T-cell (primary cell): ENCODE measurements around the gene CCL4. TPM values are rescaled to one million over a fixed set of nuclear protein-coding genes. Genes with fewer than 3 reads are reported as not detected.

ENCODE experiments used
- ATAC-seq, 4 experiments: fragments of 200-7000 bp in 3 of 4; fragments of 150-1000 bp in 1 of 4; cut with Tn5 transposase; replicated peaks in 1 of 4; 1 replicate in 3 of 4; 2 replicates in 1 of 4; pipeline ENCODE4 v1.10.0; 2021; ENCODE audit warnings: moderate library complexity in 3 of 4, mild to moderate bottlenecking in 2 of 4, moderate number of reproducible peaks in 1 of 4
- CTCF ChIA-PET, 2 donors: fragments of 300-600 bp; sonication (Branson Sonifier 250); formaldehyde crosslinking; loops; one replicate each; lab custom pipeline; 2022; ENCODE audit warnings: antibody characterized with exemption in 2 of 2; lab: Charles Lee
- POLR2A ChIA-PET, 2 donors: fragments of 300-600 bp; sonication (Branson Sonifier 250); formaldehyde crosslinking; loops; one replicate each; lab custom pipeline; 2022; ENCODE audit warnings: antibody characterized with exemption in 2 of 2; lab: Charles Lee
- DNase-seq, 35 experiments: peaks; one replicate each; pipeline versions ENCODE4 v3.0.0 to v3.0.0-alpha.2; 2013 to 2023
- H3K27ac ChIP-seq: one replicate; pipeline ENCODE4 v1.5.1; 2013; ENCODE audit warnings: low read length
- H3K27me3 ChIP-seq, 2 experiments: replicated peaks in 1 of 2; 1 replicate in 1 of 2; 2 replicates in 1 of 2; pipeline versions ENCODE4 v1.6.1 to v1.7.0; 2013; ENCODE audit warnings: low read length in 1 of 2, mixed read lengths in 1 of 2; ENCODE audit not compliant: control insufficient read depth in 2 of 2, insufficient read depth in 2 of 2; ENCODE audit errors: extremely low read depth in 1 of 2
- H3K36me3 ChIP-seq, 2 donors: 1 replicate in 1 of 2; 2 replicates in 1 of 2; pipeline versions ENCODE4 v1.6.1 to v1.7.0; 2013; ENCODE audit warnings: low read length in 1 of 2; ENCODE audit not compliant: control insufficient read depth in 2 of 2, insufficient read depth in 1 of 2; ENCODE audit errors: extremely low read depth in 1 of 2
- H3K4me1 ChIP-seq, 2 experiments: 1 replicate in 1 of 2; 2 replicates in 1 of 2; pipeline versions ENCODE4 v1.6.1 to v1.7.0; 2013; ENCODE audit warnings: low read length in 2 of 2, mixed read lengths in 1 of 2; ENCODE audit not compliant: insufficient read depth in 2 of 2, control insufficient read depth in 1 of 2; ENCODE audit errors: extremely low read depth in 1 of 2
- H3K4me3 ChIP-seq, 2 donors: 1 replicate in 1 of 2; 2 replicates in 1 of 2; pipeline versions ENCODE4 v1.5.1 to v1.7.0; 2013; ENCODE audit warnings: mild to moderate bottlenecking in 2 of 2, low read length in 1 of 2, moderate library complexity in 1 of 2; ENCODE audit not compliant: control insufficient read depth in 1 of 2; ENCODE audit errors: extremely low read depth in 1 of 2
- H3K9me3 ChIP-seq: 2 replicates; pipeline ENCODE4 v1.7.0; 2013
- H3K27ac Mint-ChIP-seq, 2 donors: one replicate each; pipeline ENCODE4 v1.8.0; 2020 to 2021; ENCODE audit warnings: mild to moderate bottlenecking in 2 of 2, mixed read lengths in 2 of 2
- H3K27me3 Mint-ChIP-seq, 2 donors: one replicate each; pipeline ENCODE4 v1.8.0; 2021 to 2022; ENCODE audit warnings: mixed read lengths in 2 of 2
- H3K36me3 Mint-ChIP-seq: one replicate; pipeline ENCODE4 v1.8.0; 2021; ENCODE audit warnings: mixed read lengths
- H3K4me1 Mint-ChIP-seq, 3 donors: one replicate each; pipeline ENCODE4 v1.8.0; 2020 to 2022; ENCODE audit warnings: mixed read lengths in 3 of 3, mild to moderate bottlenecking in 1 of 3
- H3K4me3 Mint-ChIP-seq, 3 donors: one replicate each; pipeline ENCODE4 v1.8.0; 2020 to 2022; ENCODE audit warnings: mild to moderate bottlenecking in 3 of 3, mixed read lengths in 3 of 3, moderate library complexity in 3 of 3
- H3K9me3 Mint-ChIP-seq, 3 donors: one replicate each; pipeline ENCODE4 v1.8.0; 2020 to 2022; ENCODE audit warnings: mixed read lengths in 3 of 3
- WGBS: methylation state at CpG from one replicate; pipeline ENCODE4 v1.1.5; 2013; ENCODE audit warnings: missing lambda C conversion rate; ENCODE audit not compliant: insufficient coverage; 5-methylcytosine and 5-hydroxymethylcytosine counted together
- total RNA-seq, 35 experiments: library from RNA in 6 of 35; stranded (reverse) in 6 of 35; fragments of 120-200 nt in 1 of 35; gene quantifications; one replicate each; pipeline versions ENCODE4 v1.2.1 to v1.2.4 and lab custom pipeline; 2013 to 2026

The CCL4 gene
- total RNA-seq, 5 donors from 2014 or later (not counting 1 experiment from before 2014, with no cell fraction given) = 6.2 to 20.4 (median 16.1) TPM

DNA sequence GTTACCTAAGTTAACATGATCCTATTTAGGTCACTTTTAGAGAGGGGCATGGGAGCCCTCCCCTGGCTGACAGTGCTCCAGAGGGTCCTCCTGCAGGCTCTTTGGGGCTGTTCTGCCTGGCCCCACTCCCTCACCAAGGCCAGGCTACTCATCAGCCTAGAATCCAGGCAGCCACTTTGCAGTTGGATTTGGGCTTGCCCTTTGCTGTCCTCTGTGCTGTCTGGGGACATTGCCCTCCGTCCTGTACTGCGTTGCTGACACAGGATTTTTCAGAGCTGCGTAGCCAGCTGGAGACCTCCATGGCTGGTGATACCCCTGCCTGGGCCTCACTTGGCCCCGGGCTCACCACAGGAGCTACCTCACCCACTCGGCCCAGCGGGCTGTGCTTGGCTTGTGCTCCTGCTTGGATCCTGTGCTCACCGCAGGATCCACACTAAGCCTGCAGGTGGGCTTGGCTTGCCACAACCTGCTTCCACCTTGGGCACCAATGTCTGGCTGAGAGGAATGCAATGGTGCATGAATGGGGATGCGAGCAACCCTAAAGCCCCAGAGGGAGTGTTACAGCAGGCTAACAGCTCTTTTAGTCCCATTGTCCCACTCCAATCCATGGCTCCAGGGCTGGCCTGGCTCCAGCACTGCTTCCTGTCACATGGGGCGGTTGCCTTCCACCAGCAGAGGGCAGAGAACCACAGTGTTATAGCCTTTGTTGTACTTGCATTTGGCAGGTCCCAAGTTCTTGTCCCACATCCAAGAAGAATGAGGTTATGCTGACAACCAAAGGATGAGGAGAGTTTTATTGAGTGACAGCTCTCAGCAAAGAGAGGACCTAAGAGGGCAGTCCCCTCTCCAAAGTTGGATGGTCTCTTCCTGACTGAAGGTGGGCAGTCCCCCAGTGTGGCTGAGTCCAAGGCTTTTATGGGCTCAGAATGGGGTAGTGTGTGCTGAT is 21.5 kb downstream of the CCL4 start:
- H3K4me3 Mint-ChIP-seq = no peak overlapping the region

DNA sequence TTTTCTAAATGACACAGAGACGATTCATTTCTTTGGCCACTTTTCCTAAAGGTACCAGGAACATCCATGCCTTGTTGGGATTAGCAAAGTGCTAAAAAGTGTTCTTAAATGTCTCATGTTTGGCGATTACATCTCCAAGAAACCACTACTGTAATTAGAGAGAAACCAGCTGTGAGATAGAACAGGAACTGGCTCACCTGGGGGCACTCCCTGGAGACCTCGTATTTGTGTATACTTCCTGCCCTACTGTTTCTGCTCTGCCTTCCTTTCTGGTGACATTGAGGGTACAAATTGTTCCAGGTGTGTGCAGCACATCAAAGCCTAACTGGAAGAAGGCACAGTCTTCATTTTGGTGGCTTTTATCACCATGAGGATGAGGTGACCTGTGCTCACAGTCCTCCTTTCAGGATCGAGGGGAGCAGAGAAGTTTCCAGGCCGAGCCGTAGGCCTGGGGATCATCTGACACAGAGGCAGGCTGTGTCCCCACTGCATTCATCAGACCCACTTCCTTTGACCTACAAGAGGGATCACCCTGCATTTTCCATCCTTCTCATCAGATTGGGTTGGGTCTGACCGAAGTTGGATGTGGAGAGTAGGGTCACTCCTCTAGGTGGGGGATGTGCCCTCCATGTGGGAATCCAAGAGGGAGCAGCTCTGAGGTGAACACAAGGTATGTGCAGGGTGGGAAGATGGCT is 23.7 kb downstream of the CCL4 start:
- Histone ChIP-seq H3K9me3 (no peaks in the 10 kb centered on the region), H3K36me3 (no peaks in the 10 kb centered on the region), H3K27ac (peak overlapping the region; percentile 13), H3K4me3 (no peak overlapping the region), H3K27me3 (no peaks in the 10 kb centered on the region), H3K4me1 (peaks cover 0 to 16% of the 10 kb centered on the region in 2 experiments)
- peaks cover 3% of the 10 kb centered on the region for H3K36me3 Mint-ChIP-seq
- no peak for ATAC-seq
- H3K27me3 Mint-ChIP-seq = peaks cover 12 to 25% of the 10 kb centered on the region in 2 donors
- H3K4me3 Mint-ChIP-seq = no peak overlapping the region
- peaks cover 0 to 10% (median 8%) of the 10 kb centered on the region in 3 donors for H3K9me3 Mint-ChIP-seq
- 67% methylated on average over 1 of the region's 7 CpGs for WGBS
- ChIA-PET POLR2A (interaction anchor here in 1 of 2 donors (0.6 kb wide), 1 partner anchor 53 kb away, joined by 3 read pairs; no protein-coding TSS in a partner anchor), CTCF (interaction anchor here in 1 of 2 donors (0.7 kb wide), 1 partner anchor 11 kb away, joined by 3 read pairs; no protein-coding TSS in a partner anchor)
- no peak overlapping the region for H3K27ac Mint-ChIP-seq
- no peak for DNase-seq
- peaks cover 0 to 14% (median 2%) of the 10 kb centered on the region in 3 donors for H3K4me1 Mint-ChIP-seq

More for the DNA sequence above, 21.5 kb downstream of the CCL4 start:
- Histone ChIP-seq H3K9me3 (no peaks in the 10 kb centered on the region), H3K4me1 (peaks cover 0 to 16% of the 10 kb centered on the region in 2 experiments), H3K4me3 (no peak overlapping the region), H3K27me3 (no peaks in the 10 kb centered on the region), H3K36me3 (no peaks in the 10 kb centered on the region), H3K27ac (no peak overlapping the region)
- POLR2A ChIA-PET = no interaction called here
- WGBS = 87% methylated on average over 8 of the region's 9 CpGs
- Mint-ChIP-seq H3K27me3 (peaks cover 11 to 28% of the 10 kb centered on the region in 2 donors), H3K36me3 (peaks cover 3% of the 10 kb centered on the region), H3K9me3 (peaks cover 0 to 10% (median 8%) of the 10 kb centered on the region in 3 donors), H3K4me1 (peaks cover 0 to 14% (median 2%) of the 10 kb centered on the region in 3 donors), H3K27ac (no peak overlapping the region)
- CTCF ChIA-PET = no interaction called here
- no peak for DNase-seq
- ATAC-seq = no peak

DNA sequence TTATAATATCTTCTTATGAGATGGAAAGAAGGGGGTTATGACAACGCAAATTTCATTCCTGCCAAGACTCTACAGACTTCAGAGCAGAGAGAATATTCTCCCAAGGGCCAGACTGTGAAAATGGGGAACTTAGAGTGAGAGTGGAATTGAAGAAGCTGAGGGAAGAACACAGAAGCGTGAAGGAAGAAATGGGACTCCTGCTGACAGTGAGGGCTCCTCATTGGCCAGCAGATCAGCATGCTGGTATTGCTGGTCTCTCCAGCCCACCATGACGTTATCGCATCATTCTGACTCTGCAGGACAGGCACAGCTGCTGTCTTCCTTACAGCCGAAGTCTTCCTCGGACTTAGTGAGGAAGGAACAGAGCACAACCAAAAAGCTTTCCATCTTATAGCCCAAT is 24.3 kb downstream of the CCL4 start:
- ATAC-seq (no peak), DNase-seq (no peak)
- no peak overlapping the region for H3K27ac ChIP-seq
- ChIA-PET POLR2A (no interaction called here), CTCF (interaction anchor here in 1 of 2 donors (0.7 kb wide), 1 partner anchor 11 kb away, joined by 3 read pairs; no protein-coding TSS in a partner anchor)
- no peaks in the 10 kb centered on the region for H3K9me3 ChIP-seq
- H3K27ac Mint-ChIP-seq = no peak overlapping the region
- H3K4me1 ChIP-seq = peaks cover 0 to 16% of the 10 kb centered on the region in 2 experiments
- H3K4me3 ChIP-seq = no peak overlapping the region
- WGBS = 94% methylated on average over 4 of the region's 6 CpGs
- H3K27me3 Mint-ChIP-seq = peaks cover 12 to 27% of the 10 kb centered on the region in 2 donors
- H3K4me3 Mint-ChIP-seq = no peak overlapping the region
- H3K36me3 Mint-ChIP-seq = peaks cover 3% of the 10 kb centered on the region
- peaks cover 0 to 10% (median 8%) of the 10 kb centered on the region in 3 donors for H3K9me3 Mint-ChIP-seq
- H3K27me3 ChIP-seq = no peaks in the 10 kb centered on the region
- H3K4me1 Mint-ChIP-seq = peaks cover 0 to 14% (median 2%) of the 10 kb centered on the region in 3 donors
- H3K36me3 ChIP-seq = no peaks in the 10 kb centered on the region

DNA sequence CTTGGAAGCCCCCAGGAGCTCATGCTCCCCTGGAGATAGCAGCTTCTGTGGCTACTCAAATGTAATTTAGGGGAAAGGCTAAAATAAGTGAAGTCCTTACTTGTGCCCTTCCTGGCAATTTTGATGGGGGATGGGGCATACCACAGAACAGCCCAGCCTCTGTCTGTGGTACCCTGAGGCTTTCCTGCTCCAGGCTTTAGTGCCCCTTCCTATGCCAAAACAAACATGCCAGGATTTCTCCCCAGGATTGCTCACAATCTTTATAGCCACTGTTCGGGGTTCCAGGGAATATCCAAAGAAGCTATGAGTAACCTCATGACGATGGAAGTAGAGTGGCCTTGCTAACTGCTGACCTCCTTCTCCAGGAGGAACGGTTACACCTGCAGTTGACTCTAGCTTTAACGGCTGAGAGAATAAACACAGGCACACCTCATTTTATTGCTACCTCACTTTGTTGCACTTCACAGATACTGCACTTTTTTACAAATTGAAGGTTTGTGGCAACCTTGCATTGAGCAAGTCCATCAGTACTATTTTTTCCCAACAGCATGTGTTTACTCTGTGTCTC is 24.9 kb downstream of the CCL4 start:
- ChIA-PET CTCF (interaction anchor here in 1 of 2 donors (0.7 kb wide), 1 partner anchor 12 kb away, joined by 3 read pairs; no protein-coding TSS in a partner anchor), POLR2A (no interaction called here)
- no peak for ATAC-seq
- Mint-ChIP-seq H3K4me3 (no peak overlapping the region), H3K9me3 (peaks cover 0 to 10% (median 8%) of the 10 kb centered on the region in 3 donors), H3K4me1 (peaks cover 0 to 14% (median 2%) of the 10 kb centered on the region in 3 donors), H3K27me3 (peaks cover 12 to 33% of the 10 kb centered on the region in 2 donors), H3K27ac (no peak overlapping the region), H3K36me3 (peaks cover 3% of the 10 kb centered on the region)
- Histone ChIP-seq H3K36me3 (no peaks in the 10 kb centered on the region), H3K27me3 (no peaks in the 10 kb centered on the region), H3K4me3 (no peak overlapping the region), H3K4me1 (peaks cover 0 to 16% of the 10 kb centered on the region in 2 experiments), H3K9me3 (no peaks in the 10 kb centered on the region), H3K27ac (no peak overlapping the region)
- WGBS = 94% methylated on average over 4 of the region's 4 CpGs
- no peak for DNase-seq

DNA sequence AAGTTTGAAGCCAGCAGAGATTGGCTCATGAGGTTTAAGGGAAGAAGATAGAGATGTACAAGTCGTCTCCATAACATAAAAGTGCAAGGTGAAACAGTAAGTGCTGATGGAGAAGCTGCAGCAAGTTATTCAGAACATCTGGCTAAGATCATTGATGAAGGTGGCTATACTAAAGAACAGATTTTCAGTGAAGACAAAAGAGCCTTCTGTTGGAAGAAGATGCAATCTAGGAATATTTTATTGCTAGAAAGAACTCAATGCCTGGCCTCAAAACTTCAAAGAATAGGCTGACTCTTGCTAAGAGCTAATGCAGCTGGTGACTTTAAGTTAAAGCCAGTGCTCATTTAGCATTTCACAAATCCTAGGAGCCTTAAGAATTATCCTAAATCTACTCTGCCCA is 26.0 kb downstream of the CCL4 start:
- H3K9me3 ChIP-seq = no peaks in the 10 kb centered on the region
- Mint-ChIP-seq H3K27me3 (peaks cover 17 to 39% of the 10 kb centered on the region in 2 donors), H3K4me3 (no peak overlapping the region), H3K36me3 (peaks cover 3% of the 10 kb centered on the region), H3K9me3 (peaks cover 0 to 10% (median 8%) of the 10 kb centered on the region in 3 donors), H3K4me1 (peaks cover 0 to 14% (median 2%) of the 10 kb centered on the region in 3 donors), H3K27ac (no peak overlapping the region)
- POLR2A ChIA-PET = no interaction called here
- ATAC-seq (no peak), DNase-seq (no peak)
- H3K4me1 ChIP-seq = peaks cover 0 to 16% of the 10 kb centered on the region in 2 experiments
- CTCF ChIA-PET = no interaction called here
- no peak overlapping the region for H3K4me3 ChIP-seq
- no peaks in the 10 kb centered on the region for H3K27me3 ChIP-seq
- WGBS = 64% methylated on average over 1 of the region's 1 CpG
- H3K27ac ChIP-seq = no peak overlapping the region
- no peaks in the 10 kb centered on the region for H3K36me3 ChIP-seq

DNA sequence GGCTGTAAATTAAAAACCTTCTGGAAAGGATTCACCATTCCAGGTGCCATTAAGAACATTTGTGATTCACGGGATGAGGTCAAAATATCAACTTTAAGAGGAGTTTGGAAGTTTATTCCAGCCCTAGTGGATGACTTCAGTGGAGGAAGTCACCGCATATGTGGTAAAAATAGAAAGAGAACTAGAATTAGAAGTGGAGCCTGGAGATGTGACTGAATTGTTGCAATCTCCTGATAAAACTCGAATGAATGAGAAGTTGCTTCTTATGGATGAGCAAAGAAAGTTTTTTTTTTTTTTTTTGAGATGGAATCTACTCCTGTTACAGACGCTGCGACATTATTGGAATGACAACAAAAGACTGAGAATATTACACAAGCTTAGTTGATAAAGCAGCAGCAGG is 26.7 kb downstream of the CCL4 start:
- no peaks in the 10 kb centered on the region for H3K36me3 ChIP-seq
- no peak for ATAC-seq
- Mint-ChIP-seq H3K27ac (no peak overlapping the region), H3K4me1 (peaks cover 0 to 14% (median 2%) of the 10 kb centered on the region in 3 donors), H3K4me3 (no peak overlapping the region), H3K27me3 (peaks cover 21 to 40% of the 10 kb centered on the region in 2 donors), H3K36me3 (peaks cover 3% of the 10 kb centered on the region), H3K9me3 (peaks cover 0 to 9% (median 8%) of the 10 kb centered on the region in 3 donors)
- POLR2A ChIA-PET = no interaction called here
- H3K4me3 ChIP-seq = no peak overlapping the region
- no peaks in the 10 kb centered on the region for H3K9me3 ChIP-seq
- H3K4me1 ChIP-seq = peaks cover 0 to 16% of the 10 kb centered on the region in 2 experiments
- DNase-seq = no peak
- 44% methylated on average over 3 of the region's 5 CpGs for WGBS
- CTCF ChIA-PET = no interaction called here
- H3K27me3 ChIP-seq = no peaks in the 10 kb centered on the region
- H3K27ac ChIP-seq = no peak overlapping the region
